H1 (cell line): ENCODE data around the gene ZBTB20. TPM values are rescaled to one million over a fixed set of nuclear protein-coding genes. Genes with fewer than 3 reads are reported as not detected.

Source experiments
- CTCF ChIA-PET: fragments of 300-600 bp; sonication (Branson Sonifier 250); formaldehyde crosslinking; loops from one replicate; lab custom pipeline; 2021; ENCODE audit not compliant: partially characterized antibody; lab: Charles Lee
- POLR2A ChIA-PET: fragments of 300-600 bp; sonication (Branson Sonifier 250); formaldehyde crosslinking; loops from one replicate; lab custom pipeline; 2021; ENCODE audit warnings: inconsistent platforms; ENCODE audit not compliant: partially characterized antibody; lab: Charles Lee
- DNase-seq, 2 experiments: peaks; one replicate each; pipeline versions ENCODE4 v3.0.0 to v3.0.0-alpha.2; 2010 to 2022; ENCODE audit warnings: low spot score in 2 of 2, low read depth in 1 of 2, mixed read lengths in 1 of 2
- FAIRE-seq: peaks from 2 replicates; lab custom pipeline; 2011; peaks lifted over from hg19 to GRCh38; lab: Jason Lieb, UNC
- H2AFZ ChIP-seq: 2 replicates; pipeline ENCODE4 v1.8.1; 2012; ENCODE audit warnings: low read length, inconsistent platforms
- H2AK5ac ChIP-seq: 2 replicates; pipeline ENCODE4 v1.6.1; 2013; ENCODE audit warnings: low read depth, low read length
- H2BK120ac ChIP-seq: replicated peaks from 2 replicates; pipeline ENCODE3; 2013; ENCODE audit warnings: low read depth, low read length, inconsistent platforms
- H2BK12ac ChIP-seq: 2 replicates; pipeline ENCODE4 v1.6.1; 2013; ENCODE audit warnings: low read depth, low read length
- H2BK15ac ChIP-seq: 2 replicates; pipeline ENCODE4 v1.6.1; 2013; ENCODE audit warnings: low read length
- H2BK20ac ChIP-seq: 2 replicates; pipeline ENCODE4 v1.6.1; 2013; ENCODE audit warnings: low read length
- H2BK5ac ChIP-seq: 2 replicates; pipeline ENCODE4 v1.6.1; 2013; ENCODE audit warnings: low read depth, low read length
- H3K14ac ChIP-seq: 2 replicates; pipeline ENCODE4 v1.6.1; 2013; ENCODE audit warnings: inconsistent platforms; ENCODE audit not compliant: insufficient read length
- H3K18ac ChIP-seq: 2 replicates; pipeline ENCODE4 v1.6.1; 2013; ENCODE audit warnings: low read length; ENCODE audit errors: extremely low read depth
- H3K23ac ChIP-seq: 2 replicates; pipeline ENCODE4 v1.6.1; 2013; ENCODE audit warnings: inconsistent platforms; ENCODE audit not compliant: insufficient read length
- H3K23me2 ChIP-seq: 2 replicates; pipeline ENCODE4 v1.6.1; 2013; ENCODE audit warnings: low read depth, low read length
- H3K27ac ChIP-seq: 2 replicates; pipeline ENCODE4 v1.6.1; 2011; ENCODE audit warnings: low read depth, low read length, inconsistent platforms
- H3K27me3 ChIP-seq, 4 experiments: replicated peaks in 1 of 4; 1 replicate in 1 of 4; 2 replicates in 3 of 4; pipeline versions ENCODE4 v1.6.1 to v1.8.1; 2011 to 2013; ENCODE audit warnings: low read length in 3 of 4, mild to moderate bottlenecking in 3 of 4, inconsistent platforms in 2 of 4, mixed read lengths in 2 of 4, moderate library complexity in 1 of 4; ENCODE audit not compliant: control insufficient read depth in 3 of 4, insufficient read depth in 3 of 4; ENCODE audit errors: extremely low read depth in 1 of 4
- H3K36me3 ChIP-seq, 4 experiments: 2 replicates each; pipeline versions ENCODE4 v1.6.1 to v1.8.1; 2011 to 2013; ENCODE audit warnings: mild to moderate bottlenecking in 4 of 4, low read length in 3 of 4, moderate library complexity in 2 of 4, control low read depth in 1 of 4, inconsistent platforms in 1 of 4; ENCODE audit not compliant: insufficient read depth in 4 of 4, control insufficient read depth in 2 of 4
- H3K4ac ChIP-seq: replicated peaks from 2 replicates; pipeline ENCODE3; 2013; ENCODE audit warnings: low read length, low read depth, mixed read lengths, inconsistent platforms; ENCODE audit not compliant: insufficient read length
- H3K4me1 ChIP-seq, 4 experiments: replicated peaks in 1 of 4; 1 replicate in 1 of 4; 2 replicates in 3 of 4; pipeline versions ENCODE4 v1.6.1 to v1.8.1; 2011 to 2013; ENCODE audit warnings: low read length in 3 of 4, inconsistent platforms in 2 of 4, mixed read lengths in 1 of 4; ENCODE audit not compliant: insufficient read depth in 4 of 4, control insufficient read depth in 3 of 4
- H3K4me2 ChIP-seq, 2 experiments: 2 replicates each; pipeline versions ENCODE4 v1.6.1 to v1.8.1; 2011 to 2013; ENCODE audit warnings: low read depth in 2 of 2, low read length in 2 of 2, control low read depth in 1 of 2, inconsistent platforms in 1 of 2, mild to moderate bottlenecking in 1 of 2; ENCODE audit not compliant: insufficient read depth in 1 of 2
- H3K4me3 ChIP-seq, 4 experiments: fragments of 200-600, 300-600 bp in 1 of 4; sonication (generic), shearing (Covaris generic), sonication (Bioruptor Twin) in 1 of 4; 2 replicates each; pipeline versions ENCODE4 v1.5.1 to v1.8.1; 2011 to 2016; ENCODE audit warnings: low read length in 4 of 4, low read depth in 3 of 4, control low read depth in 2 of 4, inconsistent platforms in 2 of 4, mild to moderate bottlenecking in 2 of 4, mixed read lengths in 1 of 4, moderate library complexity in 1 of 4; ENCODE audit not compliant: insufficient read depth in 2 of 4; ENCODE audit errors: extremely low read depth in 1 of 4
- H3K56ac ChIP-seq: replicated peaks from 2 replicates; pipeline ENCODE3; 2013; ENCODE audit warnings: low read depth, mild to moderate bottlenecking, mixed read lengths, low read length, inconsistent platforms; ENCODE audit not compliant: insufficient read length
- H3K79me1 ChIP-seq: 2 replicates; pipeline ENCODE4 v1.6.1; 2013; ENCODE audit warnings: low read depth, low read length, control low read depth
- H3K79me2 ChIP-seq, 2 experiments: 2 replicates each; pipeline versions ENCODE4 v1.6.1 to v1.8.1; 2012 to 2013; ENCODE audit warnings: low read length in 2 of 2, mild to moderate bottlenecking in 2 of 2, inconsistent platforms in 1 of 2; ENCODE audit not compliant: insufficient read depth in 2 of 2, control insufficient read depth in 1 of 2
- H3K9ac ChIP-seq, 4 experiments: replicated peaks in 1 of 4; 1 replicate in 1 of 4; 2 replicates in 3 of 4; pipeline versions ENCODE4 v1.6.1 to v1.8.1; 2011 to 2013; ENCODE audit warnings: low read depth in 3 of 4, low read length in 3 of 4, control low read depth in 2 of 4, mild to moderate bottlenecking in 2 of 4, moderate library complexity in 2 of 4, inconsistent platforms in 1 of 4; ENCODE audit errors: extremely low read depth in 1 of 4
- H3K9me3 ChIP-seq, 2 experiments: 2 replicates each; pipeline versions ENCODE4 v1.6.1 to v1.8.1; 2012 to 2013; ENCODE audit warnings: mild to moderate bottlenecking in 2 of 2, moderate library complexity in 2 of 2, control low read depth in 1 of 2, inconsistent platforms in 1 of 2, low read depth in 1 of 2, low read length in 1 of 2, mixed read lengths in 1 of 2; ENCODE audit not compliant: insufficient read depth in 2 of 2
- H4K20me1 ChIP-seq, 2 experiments: replicated peaks in 1 of 2; 2 replicates each; pipeline versions ENCODE3 to v1.8.1; 2011 to 2013; ENCODE audit warnings: inconsistent platforms in 2 of 2, low read length in 2 of 2, mild to moderate bottlenecking in 1 of 2; ENCODE audit not compliant: insufficient read depth in 2 of 2, control insufficient read depth in 1 of 2
- H4K5ac ChIP-seq: 2 replicates; pipeline ENCODE4 v1.6.1; 2013; ENCODE audit warnings: low read length, low read depth, mixed read lengths, inconsistent platforms; ENCODE audit not compliant: insufficient read length
- H4K8ac ChIP-seq: 2 replicates; pipeline ENCODE4 v1.8.0; 2013; ENCODE audit warnings: mild to moderate bottlenecking, moderate library complexity, low read length, inconsistent platforms; ENCODE audit not compliant: insufficient read depth; ENCODE audit errors: extremely low read depth
- H4K91ac ChIP-seq: replicated peaks from 2 replicates; pipeline ENCODE3; 2013; ENCODE audit warnings: low read length, mixed read lengths, inconsistent platforms; ENCODE audit not compliant: insufficient read length
- CHD7 ChIP-seq: fragments of 300-600 bp; sonication (generic); IDR thresholded peaks from 2 replicates; pipeline ENCODE4 v1.7.1; 2012; ENCODE audit warnings: low read length, moderate library complexity, mild to moderate bottlenecking, inconsistent platforms; ENCODE audit not compliant: insufficient replicate concordance
- WGBS, 2 experiments: shearing (Covaris generic) in 1 of 2; methylation state at CpG; one replicate each; pipeline versions ENCODE4 v1.1.6 to v1.1.7; 2013 to 2015; ENCODE audit warnings: low lambda C conversion rate in 2 of 2, mixed read lengths in 2 of 2, inconsistent platforms in 1 of 2, low coverage in 1 of 2, missing lambda C conversion rate in 1 of 2; ENCODE audit not compliant: insufficient replicate concordance in 2 of 2, insufficient coverage in 1 of 2, insufficient read length in 1 of 2; ENCODE audit errors: extremely low coverage in 1 of 2, missing lambda C conversion rate in 1 of 2; 5-methylcytosine and 5-hydroxymethylcytosine counted together
- polyA plus RNA-seq, 7 experiments: library from polyadenylated mRNA; depleted of rRNA in 3 of 7; stranded (reverse) in 5 of 7; unstranded in 2 of 7; fragments of >200 nt in 5 of 7; fragments of 200-250 nt in 2 of 7; gene quantifications; 1 replicate in 5 of 7; 2 replicates in 1 of 7; 4 replicates in 1 of 7; pipeline versions ENCODE4 v1.2.1 to v1.2.3, GENCODE V29; 2011 to 2013; ENCODE audit warnings: missing spikeins in 2 of 7, mixed read lengths in 2 of 7
- total RNA-seq: library from RNA; stranded (reverse); fragmentation: NEBNext Ultra II Directional; extraction: Animal tissue kit (Norgen Biotek cat#: 25700); gene quantifications from 2 replicates; pipeline ENCODE4 v1.2.1, GENCODE V29; 2021

The ZBTB20 gene
- total and polyA plus RNA-seq, 2 of the 8 experiments (the other 6 are each of a cell fraction or from before 2014, with no cell fraction given): 0.35 to 1.3 TPM

DNA sequence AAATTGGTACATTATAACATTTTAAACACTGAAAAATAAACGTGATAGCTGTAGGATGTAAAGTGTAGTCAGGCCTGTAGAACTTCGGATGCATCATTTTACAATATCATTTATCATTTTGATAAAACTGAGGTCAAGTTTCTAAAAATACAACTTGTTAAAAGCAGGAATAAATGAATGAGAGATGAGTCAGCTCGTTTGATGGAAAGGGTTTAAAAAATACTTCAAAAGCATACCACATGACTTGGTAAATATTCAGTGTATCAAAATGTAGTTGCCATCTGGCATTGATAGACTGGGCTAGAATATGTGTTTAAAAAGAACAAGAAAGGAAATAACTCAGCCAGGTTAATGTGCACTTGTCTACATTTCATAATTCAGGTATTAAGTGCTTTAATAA is 496.3 kb downstream of the ZBTB20 start:
- no peak overlapping the region for H2BK120ac ChIP-seq
- no peak overlapping the region for H3K27ac ChIP-seq
- no peak overlapping the region for H2AK5ac ChIP-seq
- no peak for FAIRE-seq
- no peak overlapping the region for H3K4me3 ChIP-seq
- H3K36me3 ChIP-seq: no peaks in the 10 kb centered on the region
- H3K23ac ChIP-seq: no peak overlapping the region
- H3K4me1 ChIP-seq: no peaks in the 10 kb centered on the region
- H2AFZ ChIP-seq: no peak overlapping the region
- H2BK12ac ChIP-seq: no peak overlapping the region
- H3K9me3 ChIP-seq: no peaks in the 10 kb centered on the region
- 82% methylated on average over 3 of the region's 3 CpGs; no CpG with 5 or more reads in 1 of the 2 experiments for WGBS, 2 experiments
- H4K8ac ChIP-seq: no peak overlapping the region
- H2BK15ac ChIP-seq: no peak overlapping the region
- no peaks in the 10 kb centered on the region for H3K79me1 ChIP-seq
- no peak overlapping the region for H2BK5ac ChIP-seq
- H3K14ac ChIP-seq: no peak overlapping the region
- no peaks in the 10 kb centered on the region for H4K20me1 ChIP-seq
- H3K9ac ChIP-seq: no peak overlapping the region
- H3K79me2 ChIP-seq: no peaks in the 10 kb centered on the region
- no peak overlapping the region for H3K4me2 ChIP-seq
- POLR2A ChIA-PET: no interaction called here
- H4K91ac ChIP-seq: no peak overlapping the region
- no peak overlapping the region for H3K18ac ChIP-seq
- no peaks in the 10 kb centered on the region for H3K23me2 ChIP-seq
- no peak overlapping the region for H3K56ac ChIP-seq
- H3K27me3 ChIP-seq: no peaks in the 10 kb centered on the region
- CTCF ChIA-PET: no interaction called here
- no peak overlapping the region for H4K5ac ChIP-seq
- no peak overlapping the region for H3K4ac ChIP-seq
- no peak for DNase-seq
- H2BK20ac ChIP-seq: no peak overlapping the region
- no peak for TF ChIP-seq CHD7
